ENCODE data around the gene SLC6A3. TPM values are rescaled to one million over a fixed set of nuclear protein-coding genes. Genes with fewer than 3 reads are reported as not detected.
A peak's percentile ranks its signal among the peaks of the same experiment; 100 is the strongest.

SLC6A3 gene
- total RNA-seq, 1 experiment from 2014 or later, result not detected

DNA sequence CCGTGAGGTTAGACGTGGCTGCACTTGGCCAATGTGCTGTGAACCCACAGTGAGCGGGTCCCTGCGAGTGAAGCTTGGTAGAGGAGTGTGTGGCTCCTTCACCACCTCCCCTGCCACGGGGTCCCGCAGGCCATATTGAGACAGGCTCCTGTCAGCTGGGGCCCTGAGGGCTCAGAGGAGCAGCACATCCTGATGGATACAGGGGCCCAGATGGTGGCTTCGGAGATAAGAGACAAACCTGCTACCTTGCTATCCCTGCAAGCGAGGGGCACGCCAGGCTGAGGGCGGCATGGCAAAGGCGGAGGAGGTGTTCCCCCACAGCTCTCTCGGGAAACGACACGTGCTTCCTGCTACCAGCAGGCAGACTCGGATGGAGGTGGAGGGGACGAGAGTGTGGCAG, 33.1 kb downstream of the SLC6A3 start:
- TF ChIP-seq, protein P1, sequence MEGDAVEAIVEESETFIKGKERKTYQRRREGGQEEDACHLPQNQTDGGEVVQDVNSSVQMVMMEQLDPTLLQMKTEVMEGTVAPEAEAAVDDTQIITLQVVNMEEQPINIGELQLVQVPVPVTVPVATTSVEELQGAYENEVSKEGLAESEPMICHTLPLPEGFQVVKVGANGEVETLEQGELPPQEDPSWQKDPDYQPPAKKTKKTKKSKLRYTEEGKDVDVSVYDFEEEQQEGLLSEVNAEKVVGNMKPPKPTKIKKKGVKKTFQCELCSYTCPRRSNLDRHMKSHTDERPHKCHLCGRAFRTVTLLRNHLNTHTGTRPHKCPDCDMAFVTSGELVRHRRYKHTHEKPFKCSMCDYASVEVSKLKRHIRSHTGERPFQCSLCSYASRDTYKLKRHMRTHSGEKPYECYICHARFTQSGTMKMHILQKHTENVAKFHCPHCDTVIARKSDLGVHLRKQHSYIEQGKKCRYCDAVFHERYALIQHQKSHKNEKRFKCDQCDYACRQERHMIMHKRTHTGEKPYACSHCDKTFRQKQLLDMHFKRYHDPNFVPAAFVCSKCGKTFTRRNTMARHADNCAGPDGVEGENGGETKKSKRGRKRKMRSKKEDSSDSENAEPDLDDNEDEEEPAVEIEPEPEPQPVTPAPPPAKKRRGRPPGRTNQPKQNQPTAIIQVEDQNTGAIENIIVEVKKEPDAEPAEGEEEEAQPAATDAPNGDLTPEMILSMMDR (IDR thresholded peaks at IDR 0.05; ENCODE audit: unreplicated experiment), result no peak
- no peak for DNase-seq
- H3K27ac Mint-ChIP-seq (ENCODE audit: unreplicated experiment), result no peak overlapping the region
- H3K27me3 Mint-ChIP-seq (ENCODE audit: unreplicated experiment), result peaks cover 51% of the 10 kb centered on the region
- H3K9me3 Mint-ChIP-seq (ENCODE audit: low read depth, unreplicated experiment), result no peaks in the 10 kb centered on the region
- intact Hi-C loops (cut with micrococcal nuclease; ENCODE audit: unreplicated experiment), result no loop called here
- BruUV-seq (replicated peaks), result no TSS peak
- no peaks in the 10 kb centered on the region for H3K4me1 Mint-ChIP-seq (ENCODE audit: low read depth, unreplicated experiment)
- peaks cover 7% of the 10 kb centered on the region for H3K36me3 Mint-ChIP-seq (ENCODE audit: insufficient read depth, unreplicated experiment)
- no peak overlapping the region for H3K4me3 Mint-ChIP-seq (ENCODE audit: low read depth, unreplicated experiment)
- CTCF ChIA-PET, result interaction anchor here (0.7 kb wide), 1 partner anchor 891 kb away, joined by 3 read pairs; no protein-coding TSS in a partner anchor

DNA sequence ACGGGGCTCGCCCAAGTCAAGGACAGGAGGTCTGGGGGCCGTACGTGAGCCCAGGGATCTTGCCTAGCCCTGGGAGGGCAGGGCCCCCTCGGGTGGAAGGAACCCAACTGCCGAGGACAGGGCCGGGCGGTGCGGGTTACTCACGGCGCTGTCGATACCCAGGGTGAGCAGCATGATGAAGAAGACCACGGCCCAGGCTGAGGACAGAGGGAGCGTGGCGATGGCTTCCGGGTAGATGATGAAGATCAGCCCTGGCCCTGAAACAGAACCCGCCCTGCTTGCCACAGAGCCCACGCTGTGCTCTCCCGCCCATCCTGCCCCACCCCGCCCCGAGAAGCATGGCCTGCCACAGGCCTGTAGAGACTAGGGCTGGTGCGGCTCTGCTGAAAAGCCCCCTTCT, 34.1 kb downstream of the SLC6A3 start:
- no peak for DNase-seq
- TF ChIP-seq, protein P1 (IDR thresholded peaks at IDR 0.05; ENCODE audit: unreplicated experiment), result no peak
- intact Hi-C loops (cut with micrococcal nuclease; ENCODE audit: unreplicated experiment), result no loop called here
- Mint-ChIP-seq H3K27me3 (ENCODE audit: unreplicated experiment) (peaks cover 61% of the 10 kb centered on the region), H3K4me1 (ENCODE audit: low read depth, unreplicated experiment) (no peaks in the 10 kb centered on the region), H3K9me3 (ENCODE audit: low read depth, unreplicated experiment) (no peaks in the 10 kb centered on the region), H3K36me3 (ENCODE audit: insufficient read depth, unreplicated experiment) (peaks cover 7% of the 10 kb centered on the region), H3K27ac (ENCODE audit: unreplicated experiment) (no peak overlapping the region), H3K4me3 (ENCODE audit: low read depth, unreplicated experiment) (no peak overlapping the region)
- BruUV-seq (replicated peaks), result no TSS peak
- CTCF ChIA-PET, result no interaction called here

DNA sequence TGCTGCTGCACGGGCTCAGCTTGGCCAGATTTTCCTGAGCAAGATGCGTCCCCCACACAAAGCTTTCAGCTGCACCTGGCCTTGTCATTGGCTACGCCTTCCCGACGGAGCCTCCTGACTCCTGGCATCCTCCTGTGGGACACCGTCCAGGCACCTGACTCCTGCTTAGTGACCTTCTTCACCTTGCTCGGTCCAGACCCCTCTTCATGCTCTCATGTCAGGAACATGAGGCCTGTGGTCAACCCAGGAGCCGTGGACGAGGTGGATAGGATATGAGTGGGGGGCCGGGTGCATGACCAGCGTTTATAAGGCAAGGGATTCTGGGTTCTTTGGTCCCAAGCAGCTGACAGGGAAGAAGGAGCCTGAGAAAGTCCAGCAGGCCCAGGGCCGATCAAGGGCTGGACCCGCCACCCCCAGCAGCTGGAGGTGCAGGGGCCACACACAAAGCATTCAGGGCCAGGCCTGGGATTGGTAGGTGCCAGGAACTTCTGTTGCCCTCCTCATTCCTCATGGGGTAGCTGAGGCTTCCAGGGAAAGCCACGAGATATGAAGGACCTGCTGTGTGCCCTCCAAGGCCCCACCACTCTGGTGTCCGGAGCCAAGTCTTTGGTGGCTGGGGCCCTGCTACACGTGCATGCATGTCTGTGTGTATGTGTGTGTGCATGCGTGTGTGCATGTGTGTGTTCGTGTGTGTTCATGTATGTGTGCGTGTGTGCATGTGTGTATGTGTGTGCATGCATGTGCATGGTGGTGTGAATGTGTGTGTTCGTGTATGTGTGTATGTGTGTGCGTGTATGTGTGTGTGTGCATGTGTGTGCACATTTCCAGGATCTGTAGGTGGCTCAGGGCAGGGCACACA, 34.9 kb downstream of the SLC6A3 start:
- Mint-ChIP-seq H3K27ac (ENCODE audit: unreplicated experiment) (no peak overlapping the region), H3K27me3 (ENCODE audit: unreplicated experiment) (peaks cover 69% of the 10 kb centered on the region), H3K36me3 (ENCODE audit: insufficient read depth, unreplicated experiment) (peaks cover 7% of the 10 kb centered on the region), H3K9me3 (ENCODE audit: low read depth, unreplicated experiment) (no peaks in the 10 kb centered on the region), H3K4me3 (ENCODE audit: low read depth, unreplicated experiment) (no peak overlapping the region), H3K4me1 (ENCODE audit: low read depth, unreplicated experiment) (no peaks in the 10 kb centered on the region)
- no TSS peak for BruUV-seq (replicated peaks)
- DNase-seq, result no peak
- CTCF ChIA-PET, result no interaction called here
- intact Hi-C loops (cut with micrococcal nuclease; ENCODE audit: unreplicated experiment), result no loop called here
- TF ChIP-seq, protein P1 (IDR thresholded peaks at IDR 0.05; ENCODE audit: unreplicated experiment), result no peak

DNA sequence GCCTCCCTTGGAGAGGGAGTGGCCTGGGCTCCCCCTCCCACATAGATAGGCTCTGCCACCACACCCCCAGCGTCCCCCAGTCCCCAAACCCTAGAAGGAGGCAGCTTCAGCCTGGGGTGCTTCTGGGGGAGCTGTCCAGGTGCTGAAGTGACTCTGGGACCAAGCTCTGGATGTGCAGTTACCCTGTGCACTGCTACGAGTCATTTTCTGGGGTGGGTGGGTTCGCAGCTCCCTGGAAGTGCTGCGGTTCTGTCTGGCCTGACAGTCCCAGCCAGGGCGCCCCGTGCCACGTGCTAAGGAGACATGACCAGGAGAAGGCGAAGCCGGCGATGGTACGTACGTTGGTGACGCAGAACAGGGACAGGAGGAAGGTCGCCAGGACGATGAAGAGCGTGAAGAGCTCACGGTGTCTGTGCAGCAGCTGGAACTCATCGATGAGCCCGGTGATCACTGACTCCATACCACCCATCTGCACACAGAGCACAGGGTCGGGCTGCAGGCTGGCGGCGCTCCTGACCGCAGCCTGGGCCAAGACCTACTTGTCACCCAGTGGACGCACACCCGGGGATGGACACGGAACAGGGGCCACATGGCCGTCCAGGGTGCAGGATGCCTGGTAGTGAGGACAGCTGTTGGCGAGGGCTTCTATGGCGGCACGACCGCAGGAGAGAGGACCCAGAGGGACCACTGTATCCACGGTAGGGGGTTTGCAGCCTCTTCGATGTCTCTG, 35.7 kb downstream of the SLC6A3 start:
- no peaks in the 10 kb centered on the region for H3K4me1 Mint-ChIP-seq (ENCODE audit: low read depth, unreplicated experiment)
- H3K4me3 Mint-ChIP-seq (ENCODE audit: low read depth, unreplicated experiment), result no peak overlapping the region
- H3K36me3 Mint-ChIP-seq (ENCODE audit: insufficient read depth, unreplicated experiment), result peaks cover 7% of the 10 kb centered on the region
- H3K27ac Mint-ChIP-seq (ENCODE audit: unreplicated experiment), result no peak overlapping the region
- CTCF ChIA-PET, result no interaction called here
- H3K9me3 Mint-ChIP-seq (ENCODE audit: low read depth, unreplicated experiment), result no peaks in the 10 kb centered on the region
- TF ChIP-seq, protein P1 (IDR thresholded peaks at IDR 0.05; ENCODE audit: unreplicated experiment), result no peak
- DNase-seq, result peak; percentile 13
- H3K27me3 Mint-ChIP-seq (ENCODE audit: unreplicated experiment), result peaks cover 77% of the 10 kb centered on the region
- BruUV-seq (replicated peaks), result no TSS peak
- intact Hi-C loops (cut with micrococcal nuclease; ENCODE audit: unreplicated experiment), result no loop called here
